GM19372 (cell line): ENCODE results near the gene SKIDA1.

Experiments
- ATAC-seq: cut with Tn5 transposase; IDR thresholded peaks from one replicate; pipeline ENCODE4 v1.9.1; 2021; ENCODE audit warnings: mild to moderate bottlenecking, low read depth, moderate library complexity; ENCODE audit not compliant: unreplicated experiment

The SKIDA1 gene

GRCh38 chr10:21529032-21529910, 3.8 kb upstream of the SKIDA1 start:
- no peak for ATAC-seq

- no peak for ATAC-seq
Observed at GRCh38 chr10:21528236-21529031, 3.0 kb upstream of the SKIDA1 start.

- ATAC-seq, result no peak
Observed at GRCh38 chr10:21527598-21528235, 2.2 kb upstream of the SKIDA1 start.

- ATAC-seq, result no peak
Observed at GRCh38 chr10:21526860-21527597, 1.5 kb upstream of the SKIDA1 start.

GRCh38 chr10:21526188-21526859, 842 bp upstream of the SKIDA1 start:
- peak; percentile 25 for ATAC-seq

- ATAC-seq, result no peak
Observed at GRCh38 chr10:21524526-21525366, 736 bp downstream of the SKIDA1 start.

GRCh38 chr10:21524131-21524525, 1.4 kb downstream of the SKIDA1 start:
- no peak for ATAC-seq

GRCh38 chr10:21523557-21524008, 1.9 kb downstream of the SKIDA1 start:
- no peak for ATAC-seq

- ATAC-seq, result no peak
Observed at GRCh38 chr10:21522631-21523406, 2.7 kb downstream of the SKIDA1 start.

GRCh38 chr10:21521751-21522533, 3.5 kb downstream of the SKIDA1 start:
- ATAC-seq, result no peak

- no peak for ATAC-seq
Observed at GRCh38 chr10:21520949-21521348, 4.5 kb downstream of the SKIDA1 start.

- ATAC-seq, result no peak
Observed at GRCh38 chr10:21520509-21520908, 5.0 kb downstream of the SKIDA1 start.

- ATAC-seq, result no peak
Observed at GRCh38 chr10:21519941-21520436, 5.5 kb downstream of the SKIDA1 start.

- no peak for ATAC-seq
Observed at GRCh38 chr10:21519397-21519933, 6.0 kb downstream of the SKIDA1 start.

- ATAC-seq, result no peak
Observed at GRCh38 chr10:21518641-21519396, 6.7 kb downstream of the SKIDA1 start.

GRCh38 chr10:21518149-21518640, 7.3 kb downstream of the SKIDA1 start:
- no peak for ATAC-seq
